Measurements from ENCODE around the gene ERH. TPM values are rescaled to one million over a fixed set of nuclear protein-coding genes. Genes with fewer than 3 reads are reported as not detected.

Gene ERH
- polyA plus RNA-seq, 3 donors: 63.6 to 67.0 (median 64.3) TPM

DNA sequence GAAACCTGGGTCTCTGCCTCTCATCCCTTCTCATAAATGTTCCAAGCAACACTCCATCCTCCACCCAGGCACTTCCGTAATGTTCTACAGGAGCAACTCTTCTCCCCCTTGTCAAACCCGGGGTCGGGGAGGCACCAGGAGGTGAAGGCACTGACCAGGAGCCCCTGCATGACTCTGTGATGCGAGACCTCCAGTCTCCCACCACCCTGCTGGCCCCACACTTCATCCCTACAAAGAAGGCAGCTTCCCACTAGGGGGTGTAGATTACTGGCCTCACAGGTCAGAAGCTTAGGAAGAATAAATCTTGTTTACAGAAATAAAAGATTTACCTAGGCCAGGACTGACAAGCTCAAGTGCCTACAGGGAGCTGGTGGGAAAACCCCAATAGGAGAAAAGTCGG lies 47.2 kb downstream of the ERH start:
- Histone ChIP-seq H3K9me3 (replicated peaks in 1 of 2; ENCODE audit: control insufficient read depth in 1 of 2, insufficient read depth in 1 of 2, low read length in 2 of 2) (no peaks in the 10 kb centered on the region), H3K27me3 (ENCODE audit: control insufficient read depth in 2 of 2, insufficient read depth in 2 of 2, low read length in 2 of 2) (no peaks in the 10 kb centered on the region), H3K4me2 (replicated peaks; ENCODE audit: extremely low read depth, low read length, poor library complexity, severe bottlenecking) (no peak overlapping the region), H3K36me3 (replicated peaks in 1 of 2; ENCODE audit: control insufficient read depth in 1 of 2, insufficient read depth in 2 of 2, low read length in 2 of 2) (no peaks in the 10 kb centered on the region), H3K4me3 (replicated peaks in 1 of 3; ENCODE audit: low read depth in 2 of 3, low read length in 3 of 3) (no peak overlapping the region), H3K79me2 (ENCODE audit: insufficient read depth, low read length) (no peaks in the 10 kb centered on the region), H3K9ac (ENCODE audit: insufficient read depth, low read length, poor library complexity, severe bottlenecking) (no peak overlapping the region), H3K4me1 (ENCODE audit: control insufficient read depth in 1 of 2, insufficient read depth in 2 of 2, low read length in 2 of 2) (peaks cover 11 to 16% of the 10 kb centered on the region in 2 donors), H3K27ac (ENCODE audit: low read depth in 1 of 2, low read length in 2 of 2) (peak overlapping the region in 1 of 2 donors; percentile 47), H4K20me1 (ENCODE audit: insufficient read depth, low read length) (no peaks in the 10 kb centered on the region), H2AFZ (ENCODE audit: insufficient read depth, low read depth, low read length, poor library complexity, severe bottlenecking) (no peak overlapping the region)
- Mint-ChIP-seq H3K4me1 (peaks cover 19% of the 10 kb centered on the region), H3K27me3 (ENCODE audit: low read depth in 3 of 3) (peaks cover 1 to 13% (median 10%) of the 10 kb centered on the region in 3 donors), H3K36me3 (no peaks in the 10 kb centered on the region), H3K9me3 (no peaks in the 10 kb centered on the region), H3K4me3 (no peak overlapping the region), H3K27ac (peak overlapping the region in 2 of 7 donors; percentile 72 to 76)
- WGBS (ENCODE audit: insufficient coverage): 82% methylated on average over 4 of the region's 5 CpGs
- intact Hi-C loops (cut with micrococcal nuclease): no loop called here
- TF ChIP-seq CTCF (IDR thresholded peaks at IDR 0.05): no peak
- no peak for DNase-seq

DNA sequence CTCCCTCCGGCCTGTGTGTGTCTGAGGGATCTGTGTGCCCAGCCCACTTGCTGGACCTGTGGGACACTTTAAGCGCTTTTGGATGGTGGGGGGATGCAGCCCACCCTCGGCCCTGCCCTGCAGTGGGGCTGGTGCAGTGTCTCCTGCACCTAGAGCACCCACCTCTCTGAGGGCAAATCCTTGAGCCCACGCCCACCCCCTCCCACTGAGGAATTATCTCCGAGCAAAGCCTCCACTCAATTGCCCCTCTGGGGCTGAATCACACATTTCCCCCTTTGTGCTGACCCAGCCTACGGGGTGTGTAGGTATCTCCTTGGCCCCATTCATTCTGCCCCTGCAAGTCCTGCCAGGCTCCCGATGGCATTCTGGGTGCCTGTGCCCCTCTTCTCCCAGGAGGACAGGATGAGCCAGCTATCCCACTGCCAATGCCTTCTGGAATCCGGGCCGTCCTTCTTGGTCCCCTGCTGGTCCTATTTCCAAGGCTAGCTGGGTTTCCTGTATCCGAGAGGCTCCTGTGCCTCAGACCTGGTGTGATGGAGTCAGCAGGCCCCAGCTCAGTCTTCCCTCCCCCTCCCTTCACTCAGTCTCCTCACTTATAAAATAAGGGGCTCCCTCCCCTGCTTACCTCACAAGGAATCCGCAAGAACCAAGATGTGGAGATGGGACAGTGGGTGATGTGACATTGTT lies 48.9 kb downstream of the ERH start:
- Mint-ChIP-seq H3K27ac (peak overlapping the region in 3 of 7 donors; percentile 28 to 81 (median 37)), H3K9me3 (no peaks in the 10 kb centered on the region), H3K4me3 (no peak overlapping the region), H3K4me1 (peaks cover 16% of the 10 kb centered on the region), H3K27me3 (ENCODE audit: low read depth in 3 of 3) (peaks cover 3 to 17% (median 13%) of the 10 kb centered on the region in 3 donors), H3K36me3 (no peaks in the 10 kb centered on the region)
- no peak overlapping the region for H3K4me2 ChIP-seq (replicated peaks; ENCODE audit: extremely low read depth, low read length, poor library complexity, severe bottlenecking)
- no peak for DNase-seq
- H3K27me3 ChIP-seq (ENCODE audit: control insufficient read depth in 2 of 2, insufficient read depth in 2 of 2, low read length in 2 of 2): no peaks in the 10 kb centered on the region
- no peak overlapping the region for H3K9ac ChIP-seq (ENCODE audit: insufficient read depth, low read length, poor library complexity, severe bottlenecking)
- no peaks in the 10 kb centered on the region for H3K9me3 ChIP-seq (replicated peaks in 1 of 2; ENCODE audit: control insufficient read depth in 1 of 2, insufficient read depth in 1 of 2, low read length in 2 of 2)
- no peaks in the 10 kb centered on the region for H3K79me2 ChIP-seq (ENCODE audit: insufficient read depth, low read length)
- TF ChIP-seq CTCF (IDR thresholded peaks at IDR 0.05): no peak
- H3K4me3 ChIP-seq (replicated peaks in 1 of 3; ENCODE audit: low read depth in 2 of 3, low read length in 3 of 3): no peak overlapping the region
- intact Hi-C loops (cut with micrococcal nuclease): no loop called here
- H4K20me1 ChIP-seq (ENCODE audit: insufficient read depth, low read length): no peaks in the 10 kb centered on the region
- H3K27ac ChIP-seq (ENCODE audit: low read depth in 1 of 2, low read length in 2 of 2): no peak overlapping the region
- H2AFZ ChIP-seq (ENCODE audit: insufficient read depth, low read depth, low read length, poor library complexity, severe bottlenecking): no peak overlapping the region
- peaks cover 11 to 16% of the 10 kb centered on the region in 2 donors for H3K4me1 ChIP-seq (ENCODE audit: control insufficient read depth in 1 of 2, insufficient read depth in 2 of 2, low read length in 2 of 2)
- 94% methylated on average over 4 of the region's 11 CpGs for WGBS (ENCODE audit: insufficient coverage)
- H3K36me3 ChIP-seq (replicated peaks in 1 of 2; ENCODE audit: control insufficient read depth in 1 of 2, insufficient read depth in 2 of 2, low read length in 2 of 2): no peaks in the 10 kb centered on the region
